ENCODE measurements around the gene ZNF579. TPM values are rescaled to one million over a fixed set of nuclear protein-coding genes. Genes with fewer than 3 reads are reported as not detected.
"Not testable (repeated sequence)": the region's sequence is repeated elsewhere in the genome, so short reads cannot be mapped to it uniquely, and the experiment has no call there.

ZNF579 gene
- total and polyA plus RNA-seq, 8 donors, result 6.5 to 16.1 (median 9.4) TPM

DNA sequence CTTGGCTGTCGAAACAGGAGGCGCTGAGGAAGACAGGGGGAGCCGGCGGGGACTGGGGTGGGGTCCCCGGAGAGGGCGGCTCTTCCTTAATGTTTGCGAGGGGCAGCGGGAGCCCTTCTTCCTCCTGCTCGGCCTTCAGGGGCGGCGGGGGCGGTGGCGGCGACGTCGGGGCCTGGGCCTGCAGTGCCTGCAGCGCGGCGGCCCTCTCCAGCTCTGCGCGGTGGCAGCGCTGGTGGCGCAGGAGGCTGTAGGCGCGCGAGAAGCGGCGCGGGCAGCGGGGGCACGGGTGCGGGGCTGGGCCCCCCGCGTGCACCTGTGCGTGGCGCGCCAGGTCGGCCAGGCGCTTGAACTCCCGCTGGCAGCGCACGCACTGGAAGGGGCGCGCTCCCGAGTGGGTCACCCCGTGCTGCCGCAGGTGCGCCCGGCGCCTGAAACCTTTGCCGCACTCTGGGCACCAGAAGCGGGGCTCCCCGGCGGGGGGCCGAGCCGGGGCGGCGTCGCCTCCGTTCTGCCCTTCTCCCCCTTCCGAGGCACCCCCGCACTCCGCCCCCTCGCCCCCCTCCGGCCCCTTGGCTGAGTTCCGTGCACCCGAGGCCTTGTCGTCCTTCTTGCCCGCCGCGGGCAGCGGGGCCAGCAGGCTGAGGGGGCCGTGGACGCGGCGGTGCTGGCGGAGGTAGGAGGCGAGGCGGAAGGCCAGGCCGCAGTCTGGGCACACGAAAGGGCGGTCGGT, 2.5 kb downstream of the ZNF579 start:
- Histone ChIP-seq H3K4me1 (peaks cover 5 to 10% (median 8%) of the 10 kb centered on the region in 3 donors), H3K4me3 (no peak overlapping the region), H3K27me3 (no peaks in the 10 kb centered on the region), H3K9me3 (no peaks in the 10 kb centered on the region), H3K36me3 (peaks cover 0 to 13% (median 0%) of the 10 kb centered on the region in 3 donors), H3K27ac (no peak overlapping the region)
- TF ChIP-seq, protein P1, sequence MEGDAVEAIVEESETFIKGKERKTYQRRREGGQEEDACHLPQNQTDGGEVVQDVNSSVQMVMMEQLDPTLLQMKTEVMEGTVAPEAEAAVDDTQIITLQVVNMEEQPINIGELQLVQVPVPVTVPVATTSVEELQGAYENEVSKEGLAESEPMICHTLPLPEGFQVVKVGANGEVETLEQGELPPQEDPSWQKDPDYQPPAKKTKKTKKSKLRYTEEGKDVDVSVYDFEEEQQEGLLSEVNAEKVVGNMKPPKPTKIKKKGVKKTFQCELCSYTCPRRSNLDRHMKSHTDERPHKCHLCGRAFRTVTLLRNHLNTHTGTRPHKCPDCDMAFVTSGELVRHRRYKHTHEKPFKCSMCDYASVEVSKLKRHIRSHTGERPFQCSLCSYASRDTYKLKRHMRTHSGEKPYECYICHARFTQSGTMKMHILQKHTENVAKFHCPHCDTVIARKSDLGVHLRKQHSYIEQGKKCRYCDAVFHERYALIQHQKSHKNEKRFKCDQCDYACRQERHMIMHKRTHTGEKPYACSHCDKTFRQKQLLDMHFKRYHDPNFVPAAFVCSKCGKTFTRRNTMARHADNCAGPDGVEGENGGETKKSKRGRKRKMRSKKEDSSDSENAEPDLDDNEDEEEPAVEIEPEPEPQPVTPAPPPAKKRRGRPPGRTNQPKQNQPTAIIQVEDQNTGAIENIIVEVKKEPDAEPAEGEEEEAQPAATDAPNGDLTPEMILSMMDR (IDR thresholded peaks at IDR 0.05), result no peak
- WGBS, 2 donors, result 94 to 95% methylated on average over 67 to 83 of the region's 83 CpGs
- FAIRE-seq (no peak), DNase-seq (peak in 1 of 6 donors; percentile 42), ATAC-seq (no peak)
- intact Hi-C loops (cut with DNase I), result no loop called here

DNA sequence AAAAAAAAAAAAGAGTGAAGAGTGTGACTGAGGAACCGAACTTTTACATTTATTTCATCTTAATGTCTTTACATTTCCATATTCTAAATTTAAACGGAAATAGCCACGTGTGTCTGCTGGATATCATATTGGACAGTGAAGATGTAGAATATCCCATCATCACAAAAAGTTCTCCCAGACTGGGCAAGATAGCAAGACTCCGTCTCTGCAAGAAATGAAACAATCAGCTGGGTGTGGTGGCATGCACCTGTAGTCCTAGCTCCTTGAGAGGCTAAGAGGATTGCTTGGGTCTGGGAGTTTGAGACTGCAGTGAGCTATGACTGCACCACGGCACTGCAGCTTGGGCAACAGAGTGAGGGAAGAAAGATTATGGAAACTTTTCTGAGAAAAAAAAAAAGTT, 3.9 kb downstream of the ZNF579 start:
- intact Hi-C loops (cut with DNase I), result no loop called here
- TF ChIP-seq, protein P1 (IDR thresholded peaks at IDR 0.05), result no peak
- H3K27ac ChIP-seq, result no peak overlapping the region
- DNase-seq (no peak), FAIRE-seq (no peak), ATAC-seq (no peak)
- peaks cover 0 to 13% (median 0%) of the 10 kb centered on the region in 3 donors for H3K36me3 ChIP-seq
- no peaks in the 10 kb centered on the region for H3K27me3 ChIP-seq
- peaks cover 5 to 6% (median 5%) of the 10 kb centered on the region in 3 donors for H3K4me1 ChIP-seq
- 78 to 90% methylated on average over 5 of the region's 5 CpGs for WGBS, 2 donors
- H3K9me3 ChIP-seq, result no peaks in the 10 kb centered on the region
- no peak overlapping the region for H3K4me3 ChIP-seq

DNA sequence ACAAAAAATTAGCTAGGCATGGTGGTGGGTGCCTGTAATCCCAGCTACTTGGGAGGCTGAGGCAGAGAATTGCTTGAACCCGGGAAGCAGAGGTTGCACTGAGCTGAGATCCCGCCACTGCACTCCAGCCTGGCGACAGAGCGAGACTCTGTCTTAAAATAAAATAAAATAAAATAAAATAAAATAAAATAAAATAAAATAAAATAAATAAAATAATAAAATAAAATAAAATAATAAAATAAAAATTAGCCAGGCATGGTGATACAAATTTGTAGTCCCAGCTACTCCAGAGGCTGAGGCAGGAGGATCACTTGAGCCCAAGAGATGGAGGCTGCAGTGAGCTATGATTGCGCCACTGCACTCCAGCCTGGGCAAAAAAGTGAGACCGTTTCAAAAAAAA, 6.7 kb downstream of the ZNF579 start:
- H3K27ac ChIP-seq; H3K9me3 ChIP-seq; H3K27me3 ChIP-seq; ATAC-seq; FAIRE-seq; intact Hi-C loops (cut with DNase I); H3K4me3 ChIP-seq; DNase-seq; H3K4me1 ChIP-seq: not testable (repeated sequence)
- H3K36me3 ChIP-seq, result peaks cover 0 to 13% (median 0%) of the 10 kb centered on the region in 3 donors
- 73 to 85% methylated on average over 6 of the region's 6 CpGs for WGBS, 2 donors

DNA sequence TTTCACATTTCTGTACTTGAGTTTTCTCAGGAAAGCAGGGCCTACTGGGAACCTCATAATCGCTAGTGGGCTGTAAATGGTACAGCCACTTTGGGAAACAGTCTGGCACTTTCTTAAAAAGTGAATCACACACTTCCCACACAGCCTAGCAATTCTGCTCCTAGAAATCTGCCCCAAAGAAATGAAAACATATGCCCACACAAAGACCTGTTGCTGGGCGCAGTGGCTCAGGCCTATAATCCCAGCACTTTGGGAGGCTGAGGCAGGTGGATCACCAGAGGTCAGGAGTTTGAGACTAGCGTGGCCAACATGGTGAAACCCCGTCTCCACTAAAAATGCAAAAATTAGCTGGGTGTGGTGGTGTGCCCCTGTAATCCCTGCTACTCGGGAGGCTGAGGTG, 11.2 kb downstream of the ZNF579 start:
- DNase-seq; H3K4me3 ChIP-seq; H3K36me3 ChIP-seq; H3K27me3 ChIP-seq; intact Hi-C loops (cut with DNase I); ATAC-seq; H3K27ac ChIP-seq; FAIRE-seq; H3K9me3 ChIP-seq; H3K4me1 ChIP-seq: not testable (repeated sequence)
- 81 to 92% methylated on average over 5 of the region's 5 CpGs for WGBS, 2 donors

DNA sequence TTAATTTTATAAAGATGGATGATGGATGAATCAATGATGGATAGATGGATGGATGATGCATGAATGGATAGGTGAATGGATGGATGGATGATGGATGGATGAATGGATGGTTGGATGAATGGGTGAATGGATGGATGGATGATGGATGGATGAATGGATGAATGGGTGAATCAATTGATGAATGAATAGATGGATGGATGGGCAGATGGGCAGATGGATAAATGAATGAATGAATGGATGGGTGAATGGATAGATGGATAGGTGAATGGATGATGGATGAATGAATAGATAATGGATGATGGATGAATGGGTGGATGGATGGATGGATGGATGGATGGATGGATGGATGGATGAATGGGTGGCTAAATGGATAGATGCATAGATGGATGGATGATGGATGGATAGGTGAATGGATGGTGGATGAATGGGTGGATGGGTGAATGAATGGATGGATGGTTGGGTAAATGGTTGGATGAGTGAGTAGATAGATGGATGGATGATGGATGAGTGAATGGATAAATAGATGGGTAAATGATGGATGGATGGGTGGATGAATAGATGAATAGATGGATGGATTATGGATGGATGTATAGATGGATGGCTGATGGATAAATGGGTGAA, 12.8 kb downstream of the ZNF579 start:
- Histone ChIP-seq H3K4me3 (no peak overlapping the region), H3K27ac (no peak overlapping the region), H3K36me3 (no peaks in the 10 kb centered on the region), H3K9me3 (no peaks in the 10 kb centered on the region), H3K4me1 (no peaks in the 10 kb centered on the region), H3K27me3 (no peaks in the 10 kb centered on the region)
- ATAC-seq, result no peak
- no peak for FAIRE-seq
- intact Hi-C loops (cut with DNase I), result no loop called here
- TF ChIP-seq, protein P1 (IDR thresholded peaks at IDR 0.05), result no peak
- no peak for DNase-seq

DNA sequence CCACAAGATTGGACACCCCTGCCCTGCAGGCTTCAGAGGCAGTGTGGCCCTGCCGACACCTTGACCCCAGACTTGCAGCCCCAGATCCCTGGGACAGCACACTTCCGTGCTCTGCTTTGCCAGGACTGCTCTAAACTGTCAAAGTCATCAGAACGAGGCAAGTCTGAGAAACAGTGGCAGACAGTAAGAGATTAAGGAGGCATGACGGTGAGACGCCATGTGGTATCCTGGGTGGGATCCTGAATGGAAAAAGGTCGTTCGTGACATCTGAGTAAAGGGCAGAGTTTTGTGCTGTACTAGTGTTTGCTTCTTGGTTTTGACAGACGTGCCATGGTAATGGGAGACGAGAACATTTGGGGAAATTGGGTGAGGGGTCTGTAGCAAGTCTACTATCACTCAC, 13.8 kb downstream of the ZNF579 start:
- H3K36me3 ChIP-seq, result no peaks in the 10 kb centered on the region

More for the DNA sequence above, 13.8 kb downstream of the ZNF579 start:
- Histone ChIP-seq H3K27me3 (no peaks in the 10 kb centered on the region), H3K4me1 (no peaks in the 10 kb centered on the region), H3K9me3 (no peaks in the 10 kb centered on the region), H3K4me3 (no peak overlapping the region), H3K27ac (no peak overlapping the region)
- ATAC-seq (no peak), FAIRE-seq (no peak), DNase-seq (no peak)
- intact Hi-C loops (cut with DNase I), result no loop called here
- WGBS, 2 donors, result 42 to 46% methylated on average over 9 of the region's 9 CpGs
- TF ChIP-seq, protein P1 (IDR thresholded peaks at IDR 0.05), result no peak
